SK-N-SH (cell line): Measurements from ENCODE around the gene JADE3. TPM values are rescaled to one million over a fixed set of nuclear protein-coding genes. Genes with fewer than 3 reads are reported as not detected.
A peak's percentile ranks its signal among the peaks of the same experiment; 100 is the strongest.

Experiments
- CTCF ChIA-PET: fragments of 300-600, 350-600 bp; formaldehyde crosslinking; extraction: SDS; loops from one replicate; lab custom pipeline; 2021; lab: Yijun Ruan, JAX
- POLR2A ChIA-PET: fragments of 350-600 bp; sonication (Branson Sonifier 250); formaldehyde crosslinking; extraction: SDS; loops from one replicate; lab custom pipeline; 2020; ENCODE audit warnings: antibody characterized with exemption, inconsistent platforms; lab: Yijun Ruan, JAX
- DNase-seq: peaks from one replicate; pipeline ENCODE4 v3.0.0; 2012
- H2AFZ ChIP-seq: fragments of 200-600 bp; sonication (generic); 2 replicates; pipeline ENCODE4 v1.8.1; 2016; ENCODE audit warnings: antibody characterized with exemption, mild to moderate bottlenecking, low read depth
- H3F3A ChIP-seq: fragments of 200-600 bp; sonication (generic); replicated peaks from 2 replicates; pipeline ENCODE3; 2016; ENCODE audit warnings: antibody characterized with exemption, mild to moderate bottlenecking; ENCODE audit not compliant: insufficient read depth
- H3K27ac ChIP-seq, 2 experiments: fragments of 200-500 bp in 1 of 2; fragments of 200-600 bp in 1 of 2; sonication (Bioruptor generic) in 1 of 2; sonication (generic), shearing (Covaris generic) in 1 of 2; 2 replicates each; pipeline versions ENCODE4 v1.5.1 to v1.6.1; 2014 to 2016; ENCODE audit warnings: low read depth in 2 of 2, inconsistent platforms in 1 of 2, low read length in 1 of 2, mild to moderate bottlenecking in 1 of 2, mixed read lengths in 1 of 2
- H3K27me3 ChIP-seq: fragments of 200-600 bp; sonication (generic), shearing (Covaris generic); 2 replicates; pipeline ENCODE4 v1.6.1; 2016; ENCODE audit warnings: mixed run types; ENCODE audit not compliant: insufficient read depth
- H3K36me3 ChIP-seq, 2 experiments: fragments of 200-500 bp in 1 of 2; fragments of 200-600 bp in 1 of 2; sonication (Bioruptor generic) in 1 of 2; sonication (generic) in 1 of 2; replicated peaks in 1 of 2; 2 replicates each; pipeline versions ENCODE3 to v1.5.1; 2014 to 2016; ENCODE audit warnings: low read length in 1 of 2, mild to moderate bottlenecking in 1 of 2; ENCODE audit not compliant: insufficient read depth in 2 of 2, control insufficient read depth in 1 of 2
- H3K4me1 ChIP-seq, 2 experiments: fragments of 200-500 bp in 1 of 2; fragments of 200-600 bp in 1 of 2; sonication (Bioruptor generic) in 1 of 2; sonication (generic), shearing (Covaris generic) in 1 of 2; 2 replicates each; pipeline versions ENCODE4 v1.5.1 to v1.6.1; 2014 to 2016; ENCODE audit warnings: low read depth in 1 of 2, low read length in 1 of 2, mixed run types in 1 of 2; ENCODE audit not compliant: insufficient read depth in 2 of 2, control insufficient read depth in 1 of 2
- H3K4me2 ChIP-seq: fragments of 200-600 bp; sonication (generic), shearing (Covaris generic); 2 replicates; pipeline ENCODE4 v1.6.1; 2017; ENCODE audit warnings: mixed run types
- H3K4me3 ChIP-seq, 2 experiments: fragments of 200-500 bp in 1 of 2; fragments of 200-600 bp in 1 of 2; sonication (Bioruptor generic) in 1 of 2; sonication (generic), shearing (Covaris generic) in 1 of 2; 2 replicates each; pipeline versions ENCODE4 v1.5.1 to v1.8.1; 2014 to 2016; ENCODE audit warnings: low read depth in 2 of 2, inconsistent platforms in 1 of 2, low read length in 1 of 2, mild to moderate bottlenecking in 1 of 2, mixed read lengths in 1 of 2, moderate library complexity in 1 of 2
- H3K79me2 ChIP-seq: fragments of 200-600 bp; sonication (generic); 2 replicates; pipeline ENCODE4 v1.8.1; 2017; ENCODE audit warnings: mild to moderate bottlenecking; ENCODE audit not compliant: insufficient read depth
- H3K9ac ChIP-seq: fragments of 200-600 bp; sonication (generic); 2 replicates; pipeline ENCODE4 v1.6.1; 2017; ENCODE audit warnings: mixed run types
- H3K9me2 ChIP-seq: fragments of 200-600 bp; sonication (generic); 2 replicates; pipeline ENCODE4 v1.6.1; 2017; ENCODE audit warnings: mixed run types
- H3K9me3 ChIP-seq: fragments of 200-600 bp; sonication (generic); 2 replicates; pipeline ENCODE4 v1.6.1; 2017; ENCODE audit warnings: mixed run types, mild to moderate bottlenecking, moderate library complexity
- H4K20me1 ChIP-seq: fragments of 200-600 bp; sonication (generic); 2 replicates; pipeline ENCODE4 v1.6.1; 2017; ENCODE audit warnings: mild to moderate bottlenecking, mixed run types; ENCODE audit not compliant: insufficient read depth
- ELF1 ChIP-seq: IDR thresholded peaks from 2 replicates; pipeline ENCODE4 v1.4.0; 2012
- EP300 ChIP-seq, 2 experiments: IDR thresholded peaks; 2 replicates each; pipeline versions ENCODE4 v1.4.0 to v1.6.1; 2012; ENCODE audit warnings: borderline replicate concordance in 1 of 2, low read depth in 1 of 2, low read length in 1 of 2
- EZH2phosphoT487 ChIP-seq: fragments of 200-600 bp; sonication (generic); IDR thresholded peaks from 2 replicates; pipeline ENCODE4 v1.6.1; 2017; ENCODE audit warnings: low read depth, mixed run types, mild to moderate bottlenecking, antibody characterized with exemption, moderate library complexity, borderline replicate concordance
- FOXJ3 ChIP-seq: sonication (generic); formaldehyde crosslinking; IDR thresholded peaks from 2 replicates; pipeline ENCODE4 v1.5.1; 2020; ENCODE audit warnings: mild to moderate bottlenecking, missing genetic modification reagents
- GATA2 ChIP-seq: sonication (generic); formaldehyde crosslinking; IDR thresholded peaks from 2 replicates; pipeline ENCODE4 v1.5.0; 2020; ENCODE audit warnings: mild to moderate bottlenecking, missing genetic modification reagents
- JUND ChIP-seq: IDR thresholded peaks from 2 replicates; pipeline ENCODE4 v1.4.0; 2012
- MAX ChIP-seq: IDR thresholded peaks from 2 replicates; pipeline ENCODE4 v1.4.0; 2012; ENCODE audit warnings: low read depth
- MXI1 ChIP-seq: IDR thresholded peaks from 2 replicates; pipeline ENCODE4 v1.6.1; 2012; ENCODE audit warnings: mild to moderate bottlenecking, low read depth, low read length, improper control_type of control experiment
- NFIC ChIP-seq: IDR thresholded peaks from 2 replicates; pipeline ENCODE4 v1.4.0; 2012; ENCODE audit warnings: borderline replicate concordance
- NRF1 ChIP-seq: IDR thresholded peaks from 2 replicates; pipeline ENCODE4 v1.6.1; 2012; ENCODE audit warnings: low read depth, mild to moderate bottlenecking, low read length
- PBX3 ChIP-seq: IDR thresholded peaks from 2 replicates; pipeline ENCODE4; 2012
- RAD21 ChIP-seq: IDR thresholded peaks from 2 replicates; pipeline ENCODE4 v1.6.1; 2012; ENCODE audit warnings: mild to moderate bottlenecking, low read length
- REST ChIP-seq: IDR thresholded peaks from 2 replicates; pipeline ENCODE4 v1.6.1; 2012; ENCODE audit warnings: mild to moderate bottlenecking, low read depth, low read length, moderate library complexity
- SMC3 ChIP-seq: IDR thresholded peaks from 2 replicates; pipeline ENCODE4 v1.6.1; 2012; ENCODE audit warnings: low read depth, low read length, improper control_type of control experiment
- TAF1 ChIP-seq: IDR thresholded peaks from 2 replicates; pipeline ENCODE4 v1.6.1; 2012; ENCODE audit warnings: low read depth, mild to moderate bottlenecking, low read length, moderate library complexity, borderline replicate concordance
- TCF12 ChIP-seq: IDR thresholded peaks from 2 replicates; pipeline ENCODE4 v1.4.0; 2012
- TEAD4 ChIP-seq: IDR thresholded peaks from 2 replicates; pipeline ENCODE4 v1.4.0; 2012; ENCODE audit warnings: mild to moderate bottlenecking, borderline replicate concordance; ENCODE audit not compliant: insufficient read depth
- WGBS: methylation state at CpG from one replicate; pipeline ENCODE4 v1.1.6; 2017; ENCODE audit warnings: low lambda C conversion rate; 5-methylcytosine and 5-hydroxymethylcytosine counted together
- polyA plus RNA-seq, 3 experiments: library from polyadenylated mRNA; depleted of rRNA; stranded (reverse); fragments of >200 nt; gene quantifications; 2 replicates each; pipeline ENCODE4 v1.2.3, GENCODE V29; 2012
- TF ChIP-seq, protein P1 (sequence below): fragments of 200-600 bp; sonication (generic); IDR thresholded peaks from 2 replicates; pipeline ENCODE4 v1.6.1; 2017; ENCODE audit warnings: antibody characterized with exemption, mild to moderate bottlenecking, moderate library complexity

The JADE3 gene
- polyA plus RNA-seq, 1 of the 3 experiments (the other 2 are of a cell fraction) = 3.0 TPM

GRCh38 chrX:46903458-46904242 is 8.6 kb upstream of the JADE3 start:
- Histone ChIP-seq H3K79me2 (no peaks in the 10 kb centered on the region), H3K27ac (peak overlapping the region in 1 of 2 experiments; percentile 56; a peak in 2 of 4 replicates), H2AFZ (0 out of 2 replicates have a peak overlapping the region, but pooled peaks have one; percentile 47), H3K4me3 (peak overlapping the region; percentile 53 to 65), H3K9me3 (no peaks in the 10 kb centered on the region), H3K27me3 (no peaks in the 10 kb centered on the region), H3K9me2 (no peaks in the 10 kb centered on the region), H3K4me1 (peaks cover 0 to 4% of the 10 kb centered on the region in 2 experiments; a peak in 1 of 4 replicates), H3K36me3 (no peaks in the 10 kb centered on the region), H3K4me2 (peak overlapping the region; percentile 73), H4K20me1 (no peaks in the 10 kb centered on the region), H3F3A (no peaks in the 10 kb centered on the region), H3K9ac (no peak overlapping the region)
- TF ChIP-seq TEAD4 (no peak), RAD21 (peak; percentile 79), GATA2 (no peak), PBX3 (no peak), EP300 (IDR thresholded peaks at IDR 0.05; ENCODE audit: borderline replicate concordance in 1 of 2, low read depth in 1 of 2, low read length in 1 of 2) (no peak), MAX (peak; percentile 72), ELF1 (no peak), JUND (no peak), NFIC (peak; percentile 87), SMC3 (peak; percentile 64), FOXJ3 (CRISPR knock-in tag) (no peak), NRF1 (no peak), EZH2phosphoT487 (no peak), REST (no peak), MXI1 (peak; percentile 63; the same call in 1 of the 2 replicates), TAF1 (no peak), TCF12 (0 out of 2 replicates have a peak, but pooled peaks have one; percentile 35)
- TF ChIP-seq, protein P1, sequence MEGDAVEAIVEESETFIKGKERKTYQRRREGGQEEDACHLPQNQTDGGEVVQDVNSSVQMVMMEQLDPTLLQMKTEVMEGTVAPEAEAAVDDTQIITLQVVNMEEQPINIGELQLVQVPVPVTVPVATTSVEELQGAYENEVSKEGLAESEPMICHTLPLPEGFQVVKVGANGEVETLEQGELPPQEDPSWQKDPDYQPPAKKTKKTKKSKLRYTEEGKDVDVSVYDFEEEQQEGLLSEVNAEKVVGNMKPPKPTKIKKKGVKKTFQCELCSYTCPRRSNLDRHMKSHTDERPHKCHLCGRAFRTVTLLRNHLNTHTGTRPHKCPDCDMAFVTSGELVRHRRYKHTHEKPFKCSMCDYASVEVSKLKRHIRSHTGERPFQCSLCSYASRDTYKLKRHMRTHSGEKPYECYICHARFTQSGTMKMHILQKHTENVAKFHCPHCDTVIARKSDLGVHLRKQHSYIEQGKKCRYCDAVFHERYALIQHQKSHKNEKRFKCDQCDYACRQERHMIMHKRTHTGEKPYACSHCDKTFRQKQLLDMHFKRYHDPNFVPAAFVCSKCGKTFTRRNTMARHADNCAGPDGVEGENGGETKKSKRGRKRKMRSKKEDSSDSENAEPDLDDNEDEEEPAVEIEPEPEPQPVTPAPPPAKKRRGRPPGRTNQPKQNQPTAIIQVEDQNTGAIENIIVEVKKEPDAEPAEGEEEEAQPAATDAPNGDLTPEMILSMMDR = peak; percentile 68
- ChIA-PET POLR2A (no interaction called here), CTCF (interaction anchor here (0.6 to 2.6 kb wide), 32 partner anchors 8 to 308 kb away, joined by 3 to 28 read pairs (median 4); partner anchors contain the start of genes JADE3 and RP2)
- 9% methylated on average over 9 of the region's 14 CpGs for WGBS
- peak; percentile 82 for DNase-seq
